ENCODE measurements around the gene HUWE1. TPM values are rescaled to one million over a fixed set of nuclear protein-coding genes. Genes with fewer than 3 reads are reported as not detected.

The HUWE1 gene
- total and polyA plus RNA-seq, 9 of the 15 experiments (the other 6 are each of a cell fraction or from before 2014, with no cell fraction given): 23.9 to 204 (median 65.1) TPM

DNA sequence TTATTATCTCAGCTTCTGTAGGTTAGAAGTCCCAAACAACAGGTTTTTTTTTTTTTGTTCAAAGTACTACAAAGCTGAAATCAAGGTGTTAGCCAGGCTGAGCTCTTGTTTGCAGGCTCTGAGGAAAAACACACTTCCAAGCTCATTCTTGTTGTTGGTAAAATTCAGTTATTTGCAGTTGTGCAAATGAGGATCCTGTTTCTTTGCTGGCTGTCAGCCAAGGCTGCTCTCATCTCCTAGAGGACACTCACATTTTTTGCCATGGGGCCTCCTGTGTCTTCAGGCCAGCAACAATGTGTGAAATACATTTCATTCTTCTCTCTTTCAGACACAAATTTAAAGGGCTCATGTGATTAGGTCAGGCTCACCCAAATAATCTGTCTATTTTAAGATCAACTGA lies 192.1 kb downstream of the HUWE1 start:
- ATAC-seq: no peak
- Histone ChIP-seq H3K36me3 (ENCODE audit: control insufficient read depth, insufficient read depth, low read length) (no peaks in the 10 kb centered on the region), H3K27me3 (ENCODE audit: control insufficient read depth in 2 of 2, insufficient read depth in 2 of 2, low read length in 2 of 2) (peaks cover 2 to 4% of the 10 kb centered on the region in 2 experiments; a peak in 3 of 5 replicates), H3K4me3 (no peak overlapping the region), H3K4me1 (replicated peaks in 1 of 2; ENCODE audit: control insufficient read depth in 2 of 2, insufficient read depth in 2 of 2, low read length in 2 of 2) (no peaks in the 10 kb centered on the region), H4K20me1 (replicated peaks; ENCODE audit: control insufficient read depth, insufficient read depth, low read length) (no peaks in the 10 kb centered on the region), H3K9me1 (ENCODE audit: control insufficient read depth, insufficient read depth, low read length) (no peaks in the 10 kb centered on the region), H3K9ac (ENCODE audit: insufficient read depth in 1 of 2, low read depth in 2 of 2, low read length in 2 of 2) (no peak overlapping the region), H3K27ac (ENCODE audit: extremely low read depth, low read depth, low read length) (no peak overlapping the region), H2AFZ (ENCODE audit: low read depth, low read length) (no peak overlapping the region), H3K4me2 (ENCODE audit: insufficient read depth, low read length) (no peak overlapping the region), H3K9me3 (replicated peaks; ENCODE audit: control insufficient read depth, insufficient read depth, low read depth, low read length) (no peaks in the 10 kb centered on the region), H3K79me2 (ENCODE audit: control insufficient read depth, insufficient read depth, low read length) (no peaks in the 10 kb centered on the region)
- POLR2A ChIA-PET: interaction anchor here (1.1 kb wide), 1 partner anchor 11 kb away, joined by 4 read pairs; no protein-coding TSS in a partner anchor
- BruUV-seq (replicated peaks): no TSS peak
- intact Hi-C loops (cut with micrococcal nuclease): no loop called here
- peak; percentile 55 for TF ChIP-seq NFIC (IDR thresholded peaks at IDR 0.05)
- TF ChIP-seq ARID1B (IDR thresholded peaks at IDR 0.05): no peak
- DNase-seq (ENCODE audit: extremely low read depth in 1 of 4, low spot score in 3 of 4): peak in 1 of 4 experiments; percentile 8
- CTCF ChIA-PET (ENCODE audit: low intra/inter-chr PET ratio): no interaction called here
- FAIRE-seq: no peak
- in situ Hi-C loops (cut with MboI): no loop called here

DNA sequence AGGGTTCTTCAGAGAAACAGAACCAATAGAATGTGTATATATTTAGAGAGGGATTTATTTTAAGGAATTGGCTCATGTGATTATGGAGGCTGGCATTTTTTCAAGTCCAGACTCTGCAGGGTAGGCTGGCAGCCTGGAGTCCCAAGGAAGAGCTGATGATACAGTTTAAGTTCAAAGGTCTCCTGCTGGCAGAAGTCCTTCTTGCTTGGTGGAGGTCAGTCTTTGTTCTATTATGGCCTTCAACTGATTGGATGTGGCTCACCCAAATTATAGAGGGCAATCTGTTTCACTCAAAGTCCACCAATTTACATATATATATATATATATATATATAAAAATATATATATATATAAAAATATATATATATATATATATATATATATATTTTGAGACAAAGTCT lies 200.2 kb downstream of the HUWE1 start:
- Histone ChIP-seq H3K4me2 (ENCODE audit: insufficient read depth, low read length) (no peak overlapping the region), H3K9me3 (replicated peaks; ENCODE audit: control insufficient read depth, insufficient read depth, low read depth, low read length) (no peaks in the 10 kb centered on the region), H3K36me3 (ENCODE audit: control insufficient read depth, insufficient read depth, low read length) (no peaks in the 10 kb centered on the region), H3K27me3 (ENCODE audit: control insufficient read depth in 2 of 2, insufficient read depth in 2 of 2, low read length in 2 of 2) (no peaks in the 10 kb centered on the region; a peak in 2 of 5 replicates), H3K4me3 (no peak overlapping the region), H3K9me1 (ENCODE audit: control insufficient read depth, insufficient read depth, low read length) (no peaks in the 10 kb centered on the region), H3K9ac (ENCODE audit: insufficient read depth in 1 of 2, low read depth in 2 of 2, low read length in 2 of 2) (no peak overlapping the region), H3K4me1 (replicated peaks in 1 of 2; ENCODE audit: control insufficient read depth in 2 of 2, insufficient read depth in 2 of 2, low read length in 2 of 2) (no peaks in the 10 kb centered on the region), H3K79me2 (ENCODE audit: control insufficient read depth, insufficient read depth, low read length) (no peaks in the 10 kb centered on the region), H3K27ac (ENCODE audit: extremely low read depth, low read depth, low read length) (no peak overlapping the region), H2AFZ (ENCODE audit: low read depth, low read length) (no peak overlapping the region), H4K20me1 (replicated peaks; ENCODE audit: control insufficient read depth, insufficient read depth, low read length) (no peaks in the 10 kb centered on the region)
- ChIA-PET POLR2A (no interaction called here), CTCF (ENCODE audit: low intra/inter-chr PET ratio) (no interaction called here)
- intact Hi-C loops (cut with micrococcal nuclease): no loop called here
- no peak for DNase-seq (ENCODE audit: extremely low read depth in 1 of 4, low spot score in 3 of 4)
- TF ChIP-seq ZNF134 (CRISPR knock-in tag; conservative IDR thresholded peaks at IDR 0.05) (peak; percentile 66), ZNF717 (CRISPR knock-in tag; IDR thresholded peaks at IDR 0.05) (no peak)
- in situ Hi-C loops (cut with MboI): no loop called here
- FAIRE-seq: no peak
- ATAC-seq: no peak
- BruUV-seq (replicated peaks): no TSS peak

All from K562 (cell line).